ENCODE data around the gene RNF113B. TPM values are rescaled to one million over a fixed set of nuclear protein-coding genes. Genes with fewer than 3 reads are reported as not detected.

The RNF113B gene
- total and polyA plus RNA-seq, 4 donors, result not detected

DNA sequence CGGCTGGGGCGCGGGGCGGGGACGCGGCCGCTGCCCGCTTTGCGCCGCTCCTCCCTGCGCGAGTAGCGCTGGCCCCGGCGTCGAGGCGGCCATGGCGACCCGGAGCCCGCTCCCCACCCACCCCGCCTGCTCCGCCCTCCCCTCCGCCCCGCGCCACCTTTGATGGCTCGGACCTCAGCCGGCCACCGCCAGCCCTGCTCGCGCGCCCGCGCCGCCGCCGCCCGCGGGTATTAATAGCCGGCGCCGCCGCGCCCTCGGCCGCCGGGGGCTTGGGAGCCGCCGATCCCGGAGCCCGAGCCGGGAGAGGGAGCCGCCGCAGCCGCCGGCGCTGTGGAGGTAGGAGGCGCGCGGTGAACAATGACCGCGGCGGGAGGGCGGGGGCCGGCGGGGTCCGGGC, 33.9 kb downstream of the RNF113B start:
- H3K36me3 ChIP-seq (ENCODE audit: control insufficient read depth in 4 of 4, insufficient read depth in 4 of 4, low read length in 4 of 4), result no peaks in the 10 kb centered on the region
- 1% methylated on average over 36 to 65 of the region's 66 CpGs for WGBS, 2 donors
- H3K27me3 ChIP-seq (ENCODE audit: control insufficient read depth in 3 of 3, insufficient read depth in 3 of 3, low read length in 2 of 3), result no peaks in the 10 kb centered on the region
- peak overlapping the region; percentile 81 to 87 for H3K27ac ChIP-seq (ENCODE audit: low read depth in 1 of 2, low read length in 1 of 2)
- H3K9me3 ChIP-seq (ENCODE audit: control insufficient read depth in 4 of 4, insufficient read depth in 3 of 4, low read length in 3 of 4), result no peaks in the 10 kb centered on the region
- H3K4me1 ChIP-seq (ENCODE audit: control insufficient read depth in 5 of 5, insufficient read depth in 5 of 5, low read length in 5 of 5), result peaks cover 4 to 31% (median 7%) of the 10 kb centered on the region in 5 donors
- ATAC-seq (ENCODE audit: insufficient read depth, low FRiP score), result peak; percentile 0
- peak overlapping the region; percentile 71 for H3K4me3 ChIP-seq
- TF ChIP-seq, protein P1, sequence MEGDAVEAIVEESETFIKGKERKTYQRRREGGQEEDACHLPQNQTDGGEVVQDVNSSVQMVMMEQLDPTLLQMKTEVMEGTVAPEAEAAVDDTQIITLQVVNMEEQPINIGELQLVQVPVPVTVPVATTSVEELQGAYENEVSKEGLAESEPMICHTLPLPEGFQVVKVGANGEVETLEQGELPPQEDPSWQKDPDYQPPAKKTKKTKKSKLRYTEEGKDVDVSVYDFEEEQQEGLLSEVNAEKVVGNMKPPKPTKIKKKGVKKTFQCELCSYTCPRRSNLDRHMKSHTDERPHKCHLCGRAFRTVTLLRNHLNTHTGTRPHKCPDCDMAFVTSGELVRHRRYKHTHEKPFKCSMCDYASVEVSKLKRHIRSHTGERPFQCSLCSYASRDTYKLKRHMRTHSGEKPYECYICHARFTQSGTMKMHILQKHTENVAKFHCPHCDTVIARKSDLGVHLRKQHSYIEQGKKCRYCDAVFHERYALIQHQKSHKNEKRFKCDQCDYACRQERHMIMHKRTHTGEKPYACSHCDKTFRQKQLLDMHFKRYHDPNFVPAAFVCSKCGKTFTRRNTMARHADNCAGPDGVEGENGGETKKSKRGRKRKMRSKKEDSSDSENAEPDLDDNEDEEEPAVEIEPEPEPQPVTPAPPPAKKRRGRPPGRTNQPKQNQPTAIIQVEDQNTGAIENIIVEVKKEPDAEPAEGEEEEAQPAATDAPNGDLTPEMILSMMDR (IDR thresholded peaks at IDR 0.05; ENCODE audit: control extremely low read depth, extremely low read depth), result no peak
- no peak overlapping the region for H3K9ac ChIP-seq (ENCODE audit: insufficient read depth in 1 of 2, low read length in 2 of 2)
- DNase-seq, result peak in 1 of 3 donors; percentile 58

- no peaks in the 10 kb centered on the region for H3K9me3 ChIP-seq (ENCODE audit: control insufficient read depth in 4 of 4, insufficient read depth in 3 of 4, low read length in 3 of 4)
- H3K4me3 ChIP-seq, result peak within 1 kb of the TSS; percentile 71
- WGBS, 2 donors, result 0 to 1% methylated on average over 65 to 98 of the region's 98 CpGs
- peak; percentile 79 to 88 (median 85) for DNase-seq
- H3K9ac ChIP-seq (ENCODE audit: insufficient read depth in 1 of 2, low read length in 2 of 2), result peak within 1 kb of the TSS; percentile 52 to 73
- peak within 1 kb of the TSS; percentile 81 to 87 for H3K27ac ChIP-seq (ENCODE audit: low read depth in 1 of 2, low read length in 1 of 2)
- no peaks in the 10 kb centered on the region for H3K36me3 ChIP-seq (ENCODE audit: control insufficient read depth in 4 of 4, insufficient read depth in 4 of 4, low read length in 4 of 4)
- TF ChIP-seq, protein P1 (IDR thresholded peaks at IDR 0.05; ENCODE audit: control extremely low read depth, extremely low read depth), result peak; percentile 16
- peaks cover 4 to 29% (median 7%) of the 10 kb centered on the region in 5 donors for H3K4me1 ChIP-seq (ENCODE audit: control insufficient read depth in 5 of 5, insufficient read depth in 5 of 5, low read length in 5 of 5)
- no peaks in the 10 kb centered on the region for H3K27me3 ChIP-seq (ENCODE audit: control insufficient read depth in 3 of 3, insufficient read depth in 3 of 3, low read length in 2 of 3)
- ATAC-seq (ENCODE audit: insufficient read depth, low FRiP score), result peak; percentile 91
Observed at GRCh38 chr13:98142380-98143156, 34.5 kb downstream of the RNF113B start, which contains the start of gene FARP1. Gene FARP1 (plus strand): TSS chr13:98143094. CDS start chr13:98213243, 70,149 bp downstream.

DNA sequence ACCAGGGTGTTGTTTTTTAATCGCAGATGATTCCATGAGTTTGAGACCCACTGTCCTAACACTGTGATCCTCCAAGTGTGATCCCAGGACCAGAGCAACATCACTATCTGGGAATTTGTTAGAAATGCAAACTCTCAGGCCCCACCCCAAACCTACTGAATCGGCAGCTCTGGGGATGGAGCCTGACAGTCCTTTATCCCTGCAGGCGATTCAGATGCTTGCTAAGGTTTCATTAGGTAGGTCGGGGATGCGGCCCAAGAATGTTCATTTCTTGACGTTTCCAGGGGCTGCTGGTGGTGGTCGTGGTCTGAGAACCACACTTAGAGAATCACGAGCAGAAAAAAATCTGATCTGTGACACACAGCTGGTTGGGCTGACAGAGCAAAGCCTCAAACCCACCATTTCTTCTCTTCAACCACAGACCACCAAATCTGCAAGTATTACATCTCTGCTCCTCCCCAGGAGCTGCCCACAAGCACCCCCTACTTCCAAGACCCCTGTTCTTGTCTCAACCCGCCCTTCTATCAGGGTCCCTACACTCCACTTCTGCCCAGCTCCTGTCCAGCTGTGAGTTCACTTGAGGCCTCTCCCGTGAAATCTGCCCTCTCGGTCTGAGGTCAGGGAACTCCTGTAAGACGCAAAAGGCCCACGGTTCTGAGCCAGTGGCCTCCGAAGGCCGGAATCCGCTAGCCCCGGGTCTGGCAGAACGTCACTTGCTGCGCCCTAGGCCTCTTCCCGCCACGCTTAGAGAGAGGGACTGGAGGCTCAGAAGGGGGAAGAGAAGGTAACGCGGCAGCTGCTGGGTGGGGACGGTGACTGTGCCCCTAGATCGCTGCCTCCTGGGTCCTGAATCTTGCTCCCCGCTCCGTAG, 35.3 kb downstream of the RNF113B start:
- H3K4me3 ChIP-seq, result no peak overlapping the region
- peak overlapping the region; percentile 32 to 52 for H3K9ac ChIP-seq (ENCODE audit: insufficient read depth in 1 of 2, low read length in 2 of 2)
- H3K27me3 ChIP-seq (ENCODE audit: control insufficient read depth in 3 of 3, insufficient read depth in 3 of 3, low read length in 2 of 3), result no peaks in the 10 kb centered on the region
- WGBS, 2 donors, result 30 to 43% methylated on average over 27 of the region's 27 CpGs
- peak overlapping the region in 1 of 2 donors; percentile 87 for H3K27ac ChIP-seq (ENCODE audit: low read depth in 1 of 2, low read length in 1 of 2)
- DNase-seq (peak in 2 of 3 donors; percentile 32 to 36), ATAC-seq (ENCODE audit: insufficient read depth, low FRiP score) (peak; percentile 8)
- no peaks in the 10 kb centered on the region for H3K36me3 ChIP-seq (ENCODE audit: control insufficient read depth in 4 of 4, insufficient read depth in 4 of 4, low read length in 4 of 4)
- peaks cover 2 to 21% (median 5%) of the 10 kb centered on the region in 5 donors for H3K4me1 ChIP-seq (ENCODE audit: control insufficient read depth in 5 of 5, insufficient read depth in 5 of 5, low read length in 5 of 5)
- no peaks in the 10 kb centered on the region for H3K9me3 ChIP-seq (ENCODE audit: control insufficient read depth in 4 of 4, insufficient read depth in 3 of 4, low read length in 3 of 4)
- TF ChIP-seq, protein P1 (IDR thresholded peaks at IDR 0.05; ENCODE audit: control extremely low read depth, extremely low read depth), result no peak
